HG03558 (cell line): ENCODE data around the gene DSCAM.

ENCODE experiments used
- ATAC-seq: cut with Tn5 transposase; IDR thresholded peaks from one replicate; pipeline ENCODE4 v1.9.1; 2021; ENCODE audit warnings: moderate number of reproducible peaks; ENCODE audit not compliant: unreplicated experiment; ENCODE audit errors: extremely low read depth

Gene DSCAM

DNA sequence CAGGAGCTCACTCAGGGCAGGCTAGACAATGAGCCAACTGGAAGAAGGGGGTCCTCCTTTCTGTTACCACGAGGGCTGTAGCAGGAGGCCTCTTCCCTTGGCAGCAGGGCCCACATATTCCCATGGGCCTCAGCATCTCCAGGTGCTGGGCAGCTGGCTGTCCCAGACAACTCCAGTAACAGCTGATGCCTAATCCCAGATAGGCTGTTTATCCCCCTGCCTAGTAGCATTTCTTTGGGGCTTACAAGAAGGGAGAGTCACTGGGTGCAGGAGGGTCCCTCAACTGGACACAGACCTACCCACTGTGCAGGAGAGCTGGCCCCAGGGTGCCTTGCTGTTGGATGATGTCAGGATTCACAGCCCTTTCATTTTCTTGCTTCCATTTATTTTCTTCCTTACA lies 278.2 kb downstream of the DSCAM start:
- ATAC-seq: no peak

DNA sequence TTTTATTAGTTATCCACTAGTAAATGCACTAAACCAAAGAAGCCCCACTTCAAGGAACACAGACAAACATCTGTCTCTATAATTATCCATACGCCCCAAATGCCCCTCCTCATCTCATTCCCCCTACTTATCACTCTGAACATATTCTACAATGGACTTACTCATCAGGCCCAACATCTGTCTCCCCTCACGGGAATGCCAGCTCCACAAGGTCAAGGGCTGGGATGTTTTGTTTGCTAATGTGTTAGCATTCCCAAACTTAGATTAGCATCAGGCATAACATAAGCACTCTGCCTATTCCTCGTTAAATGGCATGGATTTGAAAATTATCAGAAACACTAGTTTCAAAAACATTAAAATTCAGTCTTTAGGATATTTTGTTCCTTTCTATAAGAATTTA lies 279.5 kb downstream of the DSCAM start:
- no peak for ATAC-seq

DNA sequence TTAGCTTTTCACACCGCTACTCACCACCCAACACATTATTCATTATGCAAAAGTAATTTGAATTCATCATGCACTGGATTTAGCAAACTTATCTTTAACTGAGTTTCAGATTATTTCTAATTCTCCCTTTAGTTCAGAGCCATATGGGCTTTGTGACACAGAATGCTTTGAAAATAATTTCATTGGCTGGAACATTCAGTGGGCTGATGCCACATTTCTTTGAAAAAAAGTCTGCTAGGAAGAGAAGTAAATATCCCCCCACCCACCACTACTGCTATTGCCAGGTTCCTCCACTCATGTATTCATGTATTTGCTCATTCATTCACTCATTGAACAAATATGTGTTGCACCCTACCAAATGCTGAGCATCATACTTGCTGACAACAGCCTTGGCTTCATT lies 280.5 kb downstream of the DSCAM start:
- no peak for ATAC-seq

DNA sequence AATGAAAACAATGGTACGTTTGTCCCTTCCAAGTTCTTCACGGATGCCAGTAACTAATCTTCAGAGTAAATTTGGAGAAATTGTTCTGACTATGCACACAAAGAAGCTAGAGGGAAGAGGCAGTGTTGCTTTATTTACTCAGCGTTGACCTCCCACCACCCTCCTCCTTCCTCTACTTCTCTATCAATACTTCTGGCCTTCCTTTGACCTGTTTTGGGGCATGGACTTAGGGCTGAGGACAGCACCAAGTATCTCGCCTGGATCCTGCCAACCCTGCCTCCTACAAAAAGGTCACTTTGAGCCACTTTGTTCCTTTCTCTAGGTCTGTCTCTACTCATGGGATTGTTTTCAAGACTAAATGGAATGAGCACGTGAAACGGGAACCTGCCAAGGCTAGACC lies 282.6 kb downstream of the DSCAM start:
- no peak for ATAC-seq

DNA sequence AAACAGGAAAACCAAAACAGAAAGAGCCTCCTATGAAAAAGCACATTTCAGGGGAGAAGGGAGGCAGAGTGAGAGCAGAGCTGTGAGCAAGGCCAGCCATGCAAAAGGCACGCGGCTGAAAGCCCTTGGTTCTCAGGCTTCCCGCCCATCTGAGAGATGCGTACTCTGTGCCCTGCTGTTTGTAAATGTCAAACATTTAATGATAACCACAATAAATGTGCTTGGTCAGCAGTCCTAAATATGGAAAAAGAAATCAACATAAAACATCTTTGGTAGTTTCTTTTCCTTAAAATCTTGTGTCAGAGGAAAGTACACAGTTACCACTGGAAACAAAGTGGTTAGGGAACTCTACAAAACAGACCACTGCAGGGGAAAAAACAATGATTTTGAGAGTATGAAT lies 283.1 kb downstream of the DSCAM start:
- ATAC-seq: no peak

DNA sequence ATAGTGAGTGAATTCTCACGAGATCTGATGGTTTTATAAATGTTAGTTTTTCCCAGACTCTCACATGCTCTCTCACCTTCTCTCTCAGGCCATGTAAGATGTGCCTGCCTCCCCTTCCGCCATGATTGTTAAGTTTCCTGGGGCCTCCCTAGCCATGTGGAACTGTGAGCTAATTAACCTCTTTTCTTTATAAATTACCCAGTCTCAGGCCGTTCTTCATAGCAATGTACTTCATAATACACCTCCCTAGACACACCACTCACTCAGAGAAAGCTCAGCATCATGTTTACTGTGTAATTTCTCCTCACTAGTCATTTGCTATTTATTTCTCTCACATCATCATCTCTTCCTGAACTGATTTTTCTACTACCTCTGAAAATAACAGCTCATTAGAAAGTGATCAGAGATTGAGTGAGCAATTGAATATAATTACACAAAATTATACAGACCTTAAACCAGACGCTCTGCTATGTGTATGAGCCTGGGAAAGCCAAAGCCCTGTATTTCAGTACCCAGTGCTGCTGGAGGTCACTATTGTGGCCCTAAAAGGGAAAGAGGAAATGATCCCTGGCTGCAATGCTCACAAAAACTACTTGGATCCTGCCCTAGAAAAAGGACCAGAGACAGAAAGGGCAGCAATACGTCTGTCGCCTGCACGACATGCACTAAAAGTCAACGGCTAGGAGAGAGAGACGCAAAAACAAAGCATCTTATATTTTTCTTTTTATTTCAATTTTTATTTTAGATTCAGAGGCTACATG lies 284.5 kb downstream of the DSCAM start:
- no peak for ATAC-seq

DNA sequence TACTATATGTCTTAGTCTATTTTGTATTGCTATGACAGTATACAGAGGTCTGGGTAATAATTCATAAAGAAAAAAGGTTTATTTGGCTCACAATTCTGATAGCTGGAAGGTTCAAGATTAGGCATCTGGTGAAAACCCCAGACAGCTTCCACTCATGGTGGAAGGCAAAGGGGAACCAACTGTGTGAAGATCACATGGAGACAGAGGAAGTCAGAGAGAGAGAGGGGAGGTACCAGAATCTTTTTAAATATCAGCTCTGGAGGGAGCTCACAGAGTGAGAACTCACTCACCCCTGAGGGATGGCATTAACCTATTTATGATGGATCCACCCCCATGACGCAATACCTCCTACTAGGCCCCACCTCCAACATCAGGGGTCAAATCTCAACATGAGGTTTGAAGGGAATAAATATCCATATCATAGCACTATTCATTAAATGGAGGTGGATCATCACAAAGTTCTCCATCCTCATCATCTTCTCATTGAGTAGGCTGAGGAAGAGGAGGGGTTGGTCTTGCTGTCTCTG lies 290.5 kb downstream of the DSCAM start:
- no peak for ATAC-seq

DNA sequence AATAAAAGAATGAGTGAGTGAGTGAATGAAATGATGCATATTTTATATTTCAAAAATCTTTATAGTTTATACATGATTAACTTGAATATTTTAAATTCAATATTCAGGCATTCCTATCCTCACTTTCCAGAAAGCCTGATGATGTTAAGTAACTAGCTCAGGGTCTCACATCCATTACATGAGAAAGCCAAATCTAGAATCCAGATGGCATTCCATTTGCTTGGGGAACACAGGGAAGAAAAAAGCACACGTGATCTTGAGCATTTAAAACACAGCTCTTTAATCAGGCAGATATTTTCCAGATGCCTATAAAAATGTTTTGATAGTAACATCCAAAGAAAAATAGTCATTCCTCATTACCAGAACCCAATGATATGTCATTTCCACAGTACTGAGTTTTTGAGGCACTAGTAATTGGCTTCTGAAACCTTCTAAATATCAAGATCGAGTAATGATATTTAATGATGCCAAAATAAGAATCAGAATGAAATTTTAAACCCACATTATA lies 291.9 kb downstream of the DSCAM start:
- ATAC-seq: no peak

DNA sequence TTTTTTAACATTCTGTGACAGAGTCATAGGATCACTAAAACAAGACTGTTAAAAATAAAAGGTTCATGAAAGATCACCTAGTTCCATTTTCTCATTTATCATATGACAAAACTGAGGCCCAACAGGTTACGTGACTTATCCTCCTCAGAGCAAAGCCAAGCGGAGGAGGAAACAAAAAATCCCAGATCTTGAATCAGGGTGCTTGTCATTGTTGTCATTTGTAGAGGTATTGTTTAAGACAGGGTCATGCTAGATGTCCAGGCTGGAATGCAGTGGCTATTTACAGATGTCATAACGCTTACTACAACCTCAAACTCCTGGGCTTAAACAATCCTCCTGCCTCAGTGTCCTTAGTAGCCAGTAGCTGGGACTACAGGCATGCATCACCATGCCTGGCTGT lies 293.2 kb downstream of the DSCAM start:
- no peak for ATAC-seq

DNA sequence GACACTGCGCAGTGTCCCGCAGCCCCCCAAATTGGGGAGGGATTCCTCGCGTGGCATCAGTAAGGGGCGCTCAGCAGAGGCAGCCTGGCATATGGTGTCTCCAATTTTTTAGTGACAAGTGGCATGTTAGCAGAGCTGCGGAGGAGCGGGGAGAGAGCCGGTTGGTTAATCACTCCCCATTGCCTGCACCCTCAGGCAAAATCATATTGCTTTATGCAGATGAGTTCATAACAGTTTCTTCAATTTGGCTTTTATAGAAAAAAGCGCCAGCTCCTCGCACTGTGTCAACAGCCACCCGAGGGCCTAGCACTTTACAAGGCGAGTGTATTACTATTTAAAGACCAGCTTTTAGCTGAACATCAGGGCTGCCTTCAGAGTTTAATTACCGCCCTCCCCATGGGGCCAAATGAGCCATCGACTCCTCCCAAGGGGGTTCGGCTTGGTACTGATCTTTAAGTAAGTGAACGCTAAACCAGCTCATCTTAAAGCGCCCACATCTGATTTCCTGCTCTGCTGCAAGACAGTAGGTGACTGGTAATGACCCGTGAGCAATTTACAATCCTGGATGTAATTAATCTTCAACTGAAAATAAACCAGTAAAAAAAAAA lies 298.9 kb downstream of the DSCAM start:
- no peak for ATAC-seq

DNA sequence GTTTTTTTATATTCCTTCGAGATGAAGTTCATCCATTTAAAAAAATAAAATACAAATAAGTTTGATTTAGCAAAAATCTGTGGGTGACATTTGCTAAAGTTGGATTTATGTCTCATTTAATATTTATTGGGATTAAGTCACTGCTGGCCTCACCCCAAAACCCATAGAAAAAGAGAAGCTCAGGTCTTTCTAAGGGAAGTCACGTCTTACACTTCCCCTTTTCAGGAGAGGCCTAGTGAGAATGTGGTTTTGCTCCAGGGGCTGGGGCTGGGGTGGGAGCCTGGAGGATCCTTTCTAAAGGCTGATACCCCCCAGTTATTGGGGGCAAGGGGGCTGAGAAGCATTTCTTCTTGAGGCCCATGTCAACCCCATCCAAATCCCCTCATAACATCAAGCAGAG lies 300.3 kb downstream of the DSCAM start:
- ATAC-seq: no peak

DNA sequence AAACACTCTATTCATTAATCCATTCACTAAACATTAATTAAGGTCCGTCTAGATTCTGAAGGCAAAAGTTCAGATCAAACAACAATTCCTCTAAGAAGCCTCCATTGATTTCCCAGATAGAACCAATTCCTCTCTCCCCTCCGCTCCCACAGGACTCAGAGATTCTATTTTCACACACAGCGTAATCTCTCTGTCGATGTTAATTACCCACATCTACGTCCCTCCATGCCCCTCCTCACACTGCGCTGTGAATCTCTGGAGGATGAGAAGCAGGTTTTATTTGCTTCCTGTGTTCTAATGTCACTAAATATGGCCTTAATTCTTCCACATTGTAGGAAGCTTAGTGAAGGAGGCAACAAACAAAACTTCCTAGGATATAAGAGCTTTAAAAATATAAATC lies 306.7 kb downstream of the DSCAM start:
- no peak for ATAC-seq

DNA sequence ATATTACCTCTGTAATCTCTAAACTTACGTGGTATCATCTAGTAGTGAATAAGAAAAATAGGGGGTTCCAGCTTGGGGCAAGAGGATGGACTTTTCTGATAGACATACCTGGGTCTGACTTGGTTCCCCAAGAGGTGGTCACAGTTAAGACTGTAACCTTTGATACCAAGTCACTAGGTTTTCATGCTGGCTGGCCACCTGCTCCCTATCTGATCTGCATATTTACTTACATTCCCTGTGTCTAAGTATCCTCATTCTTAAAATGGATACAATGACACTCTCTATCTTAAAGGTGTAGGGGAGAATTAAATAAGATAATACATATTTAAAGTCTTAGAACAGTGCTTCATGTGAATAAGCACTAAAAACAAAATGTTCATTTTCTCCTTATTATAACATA lies 312.1 kb downstream of the DSCAM start:
- ATAC-seq: no peak

DNA sequence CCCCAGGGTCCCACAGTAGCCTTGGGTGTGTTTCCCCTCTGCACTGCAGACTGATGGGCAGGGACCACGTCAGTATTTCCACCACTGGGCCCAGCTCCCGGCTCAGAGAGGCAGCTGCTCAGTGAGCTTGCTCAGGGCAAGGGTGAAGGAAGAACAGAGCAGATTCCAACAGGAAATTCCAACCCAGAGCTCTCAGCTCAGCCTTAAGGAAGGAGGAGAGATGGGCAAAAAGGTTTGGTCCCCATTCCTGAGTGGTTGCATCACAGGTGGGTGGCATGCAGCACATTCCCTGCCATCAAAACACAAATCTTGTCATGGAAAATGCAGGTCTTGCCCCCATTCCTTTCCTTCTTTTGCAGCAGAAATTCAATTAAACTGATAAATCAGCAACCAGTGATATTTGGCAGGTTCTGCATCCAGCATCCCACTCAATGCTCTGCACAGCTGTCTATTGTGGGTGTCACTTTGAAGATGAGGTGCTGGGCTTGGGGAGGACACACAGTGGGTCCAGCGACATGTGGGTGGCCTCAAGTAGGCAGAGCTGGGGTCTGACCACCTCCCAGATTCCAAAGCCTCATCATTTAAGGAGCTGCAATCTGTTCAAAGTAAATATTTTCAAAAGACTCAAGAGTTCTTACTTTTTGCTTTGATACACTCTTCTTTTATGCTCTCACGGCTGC lies 315.4 kb downstream of the DSCAM start:
- no peak for ATAC-seq

DNA sequence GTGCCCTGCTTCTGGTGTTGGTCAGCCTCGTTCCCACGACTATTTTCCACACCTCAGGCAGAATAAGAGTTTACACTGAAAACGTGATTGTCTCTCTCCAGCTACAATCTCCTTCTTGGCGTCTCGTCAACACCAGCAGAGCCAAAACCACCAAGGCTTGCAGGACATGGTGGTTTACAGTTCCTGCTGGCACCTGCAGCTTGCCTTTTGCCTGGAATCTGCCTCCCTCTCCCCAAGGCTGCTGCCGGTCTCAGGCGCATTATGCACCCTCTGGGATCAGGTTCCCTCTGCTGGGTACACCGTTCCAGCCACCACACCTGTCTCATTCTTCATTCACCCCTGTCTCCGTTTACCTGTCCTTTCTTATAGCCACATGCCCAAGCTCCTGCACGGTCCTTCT lies 315.9 kb downstream of the DSCAM start:
- no peak for ATAC-seq

DNA sequence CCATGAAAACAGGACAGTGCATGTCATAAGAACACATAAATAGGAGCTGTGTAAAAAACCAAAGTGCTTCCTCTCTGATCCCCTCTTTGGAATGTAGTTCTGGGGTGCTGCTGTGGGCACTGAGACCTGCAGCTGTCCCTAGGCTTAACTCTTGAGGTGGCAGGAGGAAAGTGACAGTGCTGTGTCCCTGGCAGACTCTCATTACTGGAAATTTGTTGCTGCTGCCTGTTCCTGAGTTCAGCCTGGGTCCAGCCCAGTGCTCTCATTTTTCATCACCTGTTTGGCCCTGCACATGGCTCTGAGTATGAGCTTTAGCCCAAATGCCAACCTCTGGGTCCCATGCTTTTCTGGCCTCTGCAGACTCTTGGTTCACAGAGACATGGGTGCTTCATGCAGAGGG lies 329.3 kb downstream of the DSCAM start:
- ATAC-seq: no peak

DNA sequence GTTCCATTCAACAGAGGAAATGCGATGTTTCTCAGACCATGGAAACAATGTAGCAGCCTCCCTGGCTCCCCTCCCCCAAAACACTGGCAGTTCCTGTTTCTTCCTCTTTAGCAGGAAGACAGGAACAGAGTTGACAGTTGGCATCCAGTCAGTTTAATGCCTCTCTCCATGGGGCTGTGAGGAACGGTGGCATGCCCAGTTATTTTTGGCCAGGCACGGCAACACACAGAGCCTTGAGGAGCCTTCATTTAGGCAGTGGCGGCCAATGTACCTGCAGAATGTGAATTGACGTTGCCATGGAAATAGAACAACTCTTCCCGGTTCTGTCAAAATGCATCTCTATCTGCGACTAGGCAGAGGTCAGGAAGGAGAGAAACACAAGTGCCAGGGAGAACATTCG lies 330.6 kb downstream of the DSCAM start:
- no peak for ATAC-seq

DNA sequence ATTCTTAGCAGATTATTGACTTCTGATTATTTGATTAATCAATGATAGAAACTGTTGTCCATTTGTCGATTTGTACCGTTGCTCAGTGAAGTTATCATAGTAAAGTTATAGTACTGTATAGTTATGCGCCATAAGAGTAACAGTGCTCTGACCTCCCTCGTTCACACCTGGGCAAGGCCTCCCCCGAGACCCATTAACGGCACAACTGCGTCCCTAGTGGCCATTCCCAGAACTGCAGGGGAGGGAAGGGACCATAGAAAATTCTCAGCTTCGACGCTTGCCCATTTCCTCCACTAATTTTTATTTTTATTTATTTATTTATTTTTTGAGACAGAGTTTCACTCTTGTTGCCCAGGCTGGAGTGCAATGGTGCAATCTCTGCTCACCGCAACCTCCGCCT lies 334.4 kb downstream of the DSCAM start:
- no peak for ATAC-seq

DNA sequence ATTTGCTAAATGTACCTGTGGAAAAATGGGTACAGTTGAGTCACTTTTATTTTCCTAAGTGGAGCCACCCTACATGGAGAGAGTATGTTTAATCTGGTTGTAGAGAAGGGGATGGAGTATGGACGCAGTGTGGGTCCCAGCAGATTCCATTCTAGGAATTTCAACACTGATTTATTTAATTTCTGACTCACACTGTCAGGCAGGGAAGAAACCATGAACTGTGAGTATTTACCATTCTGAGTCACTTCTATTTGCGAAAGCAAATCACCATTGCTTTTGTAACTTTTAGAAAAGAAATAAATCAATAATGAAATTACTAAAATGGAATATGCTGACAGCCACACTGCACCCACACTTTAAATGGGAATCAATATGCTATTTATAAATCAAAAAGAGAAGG lies 339.0 kb downstream of the DSCAM start:
- ATAC-seq: no peak

DNA sequence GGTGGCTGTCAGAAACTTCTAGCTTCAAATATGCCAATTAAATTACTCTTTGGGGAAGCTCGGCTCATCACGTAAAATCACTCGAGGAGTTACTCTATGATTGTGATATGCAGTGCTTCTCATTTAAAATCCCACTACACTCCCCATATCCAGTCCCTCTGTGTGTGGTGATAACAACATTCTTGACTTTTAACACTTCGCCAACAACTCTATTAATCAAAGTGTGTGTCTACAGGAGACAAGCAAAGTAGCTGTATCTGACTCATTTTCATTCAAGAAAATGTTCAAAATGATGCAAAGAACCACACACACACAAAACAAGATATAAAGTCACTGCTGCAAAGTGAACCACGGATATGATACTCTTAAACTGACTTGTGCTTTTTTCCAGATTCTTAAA lies 341.3 kb downstream of the DSCAM start:
- ATAC-seq: no peak

DNA sequence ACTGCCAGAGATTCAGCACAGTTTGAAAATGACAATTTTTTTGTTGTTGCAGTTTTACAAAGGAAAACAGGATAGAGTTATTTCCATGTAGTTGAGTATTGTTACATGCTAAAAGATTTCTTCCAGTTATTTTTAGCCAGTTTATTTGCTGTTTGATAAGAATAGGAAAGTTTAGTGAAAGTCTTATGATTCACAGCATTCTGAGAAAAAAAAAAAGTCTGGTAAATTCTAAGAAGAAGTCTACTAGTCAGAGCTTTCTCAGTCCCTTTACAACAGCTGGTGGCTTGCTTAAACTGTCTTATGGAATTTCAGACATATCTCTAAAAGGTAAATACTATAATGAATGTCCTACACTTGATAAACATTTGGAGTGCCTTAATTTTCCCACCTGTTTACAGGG lies 341.7 kb downstream of the DSCAM start:
- ATAC-seq: no peak
